K562 (cell line): ENCODE results near the gene TLE3. TPM values are rescaled to one million over a fixed set of nuclear protein-coding genes. Genes with fewer than 3 reads are reported as not detected.

ENCODE experiments used
- ATAC-seq: fragments of 200-7000 bp; cut with Tn5 transposase; 3 replicates; pipeline ENCODE4 v1.9.1; 2020; ENCODE audit warnings: moderate library complexity
- BruUV-seq: library from RNA; stranded (reverse); fragments of 400-500 nt; replicated peaks from 2 replicates; lab custom pipeline; 2021; lab: Mats Ljungman, UMichigan
- CTCF ChIA-PET: fragments of 300-600 bp; formaldehyde crosslinking; extraction: SDS; loops from one replicate; lab custom pipeline; 2021; ENCODE audit warnings: low intra/inter-chr PET ratio; lab: Yijun Ruan, JAX
- POLR2A ChIA-PET: fragments of 300-600, 350-650 bp; sonication (Branson Sonifier 250); formaldehyde crosslinking; extraction: SDS; loops from one replicate; lab custom pipeline; 2021; ENCODE audit warnings: antibody characterized with exemption, inconsistent platforms; lab: Yijun Ruan, JAX
- DNase-seq, 4 experiments: peaks; one replicate each; pipeline versions ENCODE4 v3.0.0 to v3.0.0-alpha.2; 2011 to 2018; ENCODE audit warnings: low spot score in 3 of 4, mixed read lengths in 3 of 4; ENCODE audit errors: extremely low read depth in 1 of 4
- FAIRE-seq: peaks from 2 replicates; lab custom pipeline; 2011; peaks lifted over from hg19 to GRCh38; lab: Jason Lieb, UNC
- H2AFZ ChIP-seq: 2 replicates; pipeline ENCODE4 v1.6.0; 2011; ENCODE audit warnings: low read depth, low read length, control low read depth, inconsistent platforms
- H3K27ac ChIP-seq: fragments of 200-600 bp; 3 replicates; pipeline ENCODE4 v1.8.0; 2011; ENCODE audit warnings: low read depth, mild to moderate bottlenecking, control low read depth, inconsistent platforms, low read length, moderate library complexity, mixed read lengths; ENCODE audit errors: extremely low read depth
- H3K27me3 ChIP-seq, 2 experiments: fragments of 300-600 bp in 1 of 2; 2 replicates in 1 of 2; 3 replicates in 1 of 2; pipeline versions ENCODE4 v1.6.0 to v1.8.0; 2011; ENCODE audit warnings: inconsistent platforms in 2 of 2, low read length in 2 of 2, mild to moderate bottlenecking in 1 of 2, mixed read lengths in 1 of 2, moderate library complexity in 1 of 2; ENCODE audit not compliant: control insufficient read depth in 2 of 2, insufficient read depth in 2 of 2
- H3K36me3 ChIP-seq: fragments of 300-600 bp; 3 replicates; pipeline ENCODE4 v1.8.0; 2011; ENCODE audit warnings: mild to moderate bottlenecking, low read length, inconsistent platforms; ENCODE audit not compliant: control insufficient read depth, insufficient read depth
- H3K4me1 ChIP-seq, 2 experiments: fragments of 200-600 bp in 1 of 2; replicated peaks in 1 of 2; 2 replicates in 1 of 2; 3 replicates in 1 of 2; pipeline versions ENCODE4 v1.5.1 to v1.8.0; 2011; ENCODE audit warnings: inconsistent platforms in 2 of 2, low read length in 2 of 2, mild to moderate bottlenecking in 1 of 2, mixed read lengths in 1 of 2, moderate library complexity in 1 of 2; ENCODE audit not compliant: control insufficient read depth in 2 of 2, insufficient read depth in 2 of 2
- H3K4me2 ChIP-seq: 2 replicates; pipeline ENCODE4 v1.6.1; 2011; ENCODE audit warnings: low read length, control low read depth, inconsistent platforms, mixed read lengths; ENCODE audit not compliant: insufficient read depth
- H3K4me3 ChIP-seq: fragments of 200-600 bp; sonication (generic), shearing (Covaris generic); 2 replicates; pipeline ENCODE4 v1.5.1; 2016; ENCODE audit warnings: control low read depth, inconsistent platforms
- H3K79me2 ChIP-seq: fragments of 200-600 bp; 3 replicates; pipeline ENCODE4 v1.8.0; 2011; ENCODE audit warnings: low read length, inconsistent platforms; ENCODE audit not compliant: control insufficient read depth, insufficient read depth
- H3K9ac ChIP-seq, 2 experiments: 2 replicates each; pipeline versions ENCODE4 v1.6.0 to v1.6.1; 2011; ENCODE audit warnings: low read depth in 2 of 2, low read length in 2 of 2, control low read depth in 1 of 2, inconsistent platforms in 1 of 2, mild to moderate bottlenecking in 1 of 2, mixed read lengths in 1 of 2; ENCODE audit not compliant: insufficient read depth in 1 of 2
- H3K9me1 ChIP-seq: one replicate; pipeline ENCODE4 v1.6.0; 2011; ENCODE audit warnings: inconsistent platforms, mild to moderate bottlenecking, low read length, moderate library complexity; ENCODE audit not compliant: control insufficient read depth, insufficient read depth
- H3K9me3 ChIP-seq: replicated peaks from 2 replicates; pipeline ENCODE4 v1.5.1; 2011; ENCODE audit warnings: low read depth, low read length, inconsistent platforms; ENCODE audit not compliant: control insufficient read depth, insufficient read depth
- H4K20me1 ChIP-seq: replicated peaks from 2 replicates; pipeline ENCODE4 v1.6.1; 2011; ENCODE audit warnings: low read length, inconsistent platforms, mixed read lengths; ENCODE audit not compliant: control insufficient read depth, insufficient read depth
- ASH1L ChIP-seq: fragments of 450-650 bp; IDR thresholded peaks from 2 replicates; pipeline ENCODE4 v1.6.1; 2018; ENCODE audit warnings: borderline replicate concordance, mild to moderate bottlenecking, low read depth; ENCODE audit not compliant: partially characterized antibody
- CAMTA2 ChIP-seq: fragments of 250-450 bp; sonication (Bioruptor Pico); conservative IDR thresholded peaks from 2 replicates; pipeline ENCODE4 v1.5.1; 2022
- FOXP1 ChIP-seq: sonication (generic); formaldehyde crosslinking; IDR thresholded peaks from 2 replicates; pipeline ENCODE4 v1.8.0; 2022; ENCODE audit warnings: mild to moderate bottlenecking, missing genetic modification reagents
- HDAC8 ChIP-seq: fragments of 450-650 bp; IDR thresholded peaks from 2 replicates; pipeline ENCODE4 v1.6.1; 2016; ENCODE audit warnings: mild to moderate bottlenecking, missing genetic modification characterization, moderate library complexity, missing compliant biosample characterization
- LCOR ChIP-seq: sonication (generic); formaldehyde crosslinking; IDR thresholded peaks from 2 replicates; pipeline ENCODE4 v1.8.0; 2022; ENCODE audit warnings: mild to moderate bottlenecking, missing genetic modification reagents
- MAFK ChIP-seq: IDR thresholded peaks from 2 replicates; pipeline ENCODE4 v1.6.1; 2011; ENCODE audit warnings: low read length, improper control_type of control experiment
- MCM2 ChIP-seq: fragments of 450-650 bp; IDR thresholded peaks from 2 replicates; pipeline ENCODE4 v1.6.1; 2017; ENCODE audit warnings: low read depth, mild to moderate bottlenecking
- STAG1 ChIP-seq: sonication (generic); formaldehyde crosslinking; IDR thresholded peaks from 2 replicates; pipeline ENCODE4 v1.5.0; 2020; ENCODE audit warnings: missing genetic modification reagents, borderline replicate concordance
- TRIM25 ChIP-seq: fragments of 450-650 bp; IDR thresholded peaks from 2 replicates; pipeline ENCODE4 v1.7.0; 2016; ENCODE audit warnings: borderline replicate concordance
- ZNF174 ChIP-seq: fragments of 250-450 bp; sonication (Bioruptor Pico); IDR thresholded peaks from 2 replicates; pipeline ENCODE4 v1.4.0; 2020; ENCODE audit warnings: mild to moderate bottlenecking
- ZSCAN32 ChIP-seq: fragments of 450-650 bp; formaldehyde crosslinking; IDR thresholded peaks from 2 replicates; pipeline ENCODE4 v1.4.0; 2020; ENCODE audit warnings: mild to moderate bottlenecking, moderate library complexity
- WGBS: fragments of 100-300 bp; shearing (Covaris generic); methylation state at CpG from one replicate; pipeline ENCODE4 v1.1.6; 2016; ENCODE audit warnings: low coverage, mixed read lengths; ENCODE audit not compliant: insufficient coverage; ENCODE audit errors: missing lambda C conversion rate; 5-methylcytosine and 5-hydroxymethylcytosine counted together
- in situ Hi-C: fragments of 300-500 bp; cut with MboI; formaldehyde crosslinking; loops from 4 replicates; pipeline ENCODE4 v1.15.0; 2018; ENCODE audit warnings: inconsistent platforms, mixed read lengths
- intact Hi-C: fragments of 100-400 bp; cut with micrococcal nuclease; formaldehyde crosslinking; loops from 2 replicates; pipeline ENCODE4 v1.14.2; 2022
- polyA plus RNA-seq, 8 experiments: library from polyadenylated mRNA; depleted of rRNA in 4 of 8; stranded (reverse) in 5 of 8; unstranded in 3 of 8; fragments of >200 nt; fragmentation: Nextera tagmentation in 2 of 8; fragmentation: Illumina TruSeq in 1 of 8; extraction: Ambion mirVana in 2 of 8; extraction: Trizol in 1 of 8; gene quantifications; 2 replicates each; pipeline versions ENCODE4 v1.2.1 to v1.2.3, GENCODE V29; 2011 to 2014; ENCODE audit warnings: inconsistent platforms in 1 of 8, missing spikeins in 1 of 8
- total RNA-seq, 7 experiments: library from RNA; depleted of rRNA in 6 of 7; stranded (reverse); fragments of >200 nt in 6 of 7; fragmentation: Illumina TruSeq in 2 of 7; extraction: Trizol in 2 of 7; gene quantifications; 2 replicates each; pipeline versions ENCODE4 v1.2.1 to v1.2.3, GENCODE V29; 2011 to 2021; ENCODE audit warnings: low replicate concordance in 1 of 7
- TF ChIP-seq, protein P1 (sequence below): fragments of 250-450 bp; sonication (Bioruptor Pico); IDR thresholded peaks from 2 replicates; pipeline ENCODE4 v1.4.0; 2020; ENCODE audit warnings: mild to moderate bottlenecking, moderate library complexity

TLE3 gene
- total and polyA plus RNA-seq, 9 of the 15 experiments (the other 6 are each of a cell fraction or from before 2014, with no cell fraction given), result 1.5 to 84.2 (median 14.1) TPM

GRCh38 chr15:70031261-70031660 is 66.5 kb downstream of the TLE3 start:
- Histone ChIP-seq H3K4me2 (no peak overlapping the region), H3K27ac (no peak overlapping the region), H3K9me3 (no peaks in the 10 kb centered on the region), H3K36me3 (no peaks in the 10 kb centered on the region), H3K79me2 (no peaks in the 10 kb centered on the region), H3K4me3 (no peak overlapping the region), H4K20me1 (peaks cover 10% of the 10 kb centered on the region; the same call in 1 of the 2 replicates), H3K4me1 (peaks cover 0 to 7% of the 10 kb centered on the region in 2 experiments; a peak in 1 of 5 replicates), H3K9me1 (no peaks in the 10 kb centered on the region), H3K27me3 (peaks cover 21 to 64% of the 10 kb centered on the region in 2 experiments; a peak in 4 of 5 replicates), H3K9ac (no peak overlapping the region), H2AFZ (no peak overlapping the region)
- no peak for FAIRE-seq
- no peak for ATAC-seq
- no peak for DNase-seq
- ChIA-PET CTCF (no interaction called here), POLR2A (interaction anchor here (0.7 kb wide), 1 partner anchor 869 kb away, joined by 3 read pairs; no protein-coding TSS in a partner anchor)
- in situ Hi-C loops (no loop called here), intact Hi-C loops (no loop called here)
- 0% methylated on average over 5 of the region's 5 CpGs for whole genome bisulfite sequencing
- BruUV-seq, result no TSS peak
- TF ChIP-seq MAFK, result no peak
- TF ChIP-seq CAMTA2 (CRISPR knock-in tag), result no peak
- TF ChIP-seq TRIM25, result no peak
- TF ChIP-seq ASH1L, result no peak
- no peak for TF ChIP-seq STAG1 (CRISPR knock-in tag)
- TF ChIP-seq ZNF174 (CRISPR knock-in tag), result no peak
- TF ChIP-seq MCM2, result no peak
- TF ChIP-seq HDAC8 (tag), result no peak
- TF ChIP-seq, protein P1, sequence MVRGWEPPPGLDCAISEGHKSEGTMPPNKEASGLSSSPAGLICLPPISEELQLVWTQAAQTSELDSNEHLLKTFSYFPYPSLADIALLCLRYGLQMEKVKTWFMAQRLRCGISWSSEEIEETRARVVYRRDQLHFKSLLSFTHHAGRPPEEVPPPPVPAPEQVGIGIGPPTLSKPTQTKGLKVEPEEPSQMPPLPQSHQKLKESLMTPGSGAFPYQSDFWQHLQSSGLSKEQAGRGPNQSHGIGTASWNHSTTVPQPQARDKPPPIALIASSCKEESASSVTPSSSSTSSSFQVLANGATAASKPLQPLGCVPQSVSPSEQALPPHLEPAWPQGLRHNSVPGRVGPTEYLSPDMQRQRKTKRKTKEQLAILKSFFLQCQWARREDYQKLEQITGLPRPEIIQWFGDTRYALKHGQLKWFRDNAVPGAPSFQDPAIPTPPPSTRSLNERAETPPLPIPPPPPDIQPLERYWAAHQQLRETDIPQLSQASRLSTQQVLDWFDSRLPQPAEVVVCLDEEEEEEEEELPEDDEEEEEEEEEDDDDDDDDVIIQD (CRISPR knock-in tag), result no peak
- TF ChIP-seq LCOR (CRISPR knock-in tag), result no peak
- TF ChIP-seq ZSCAN32, result no peak
- no peak for TF ChIP-seq FOXP1 (CRISPR knock-in tag)
